ENCODE results near the gene IL11RA.

The IL11RA gene

GRCh38 chr9:34646211-34647083 is 5.5 kb upstream of the IL11RA start, which contains the start of gene GALT:
Gene GALT (plus strand): TSS chr9:34646675. CDS start chr9:34646705, 30 bp downstream.
- no peaks in the 10 kb centered on the region for H4K20me1 ChIP-seq (ENCODE audit: low read depth, low read length)
- H3F3A ChIP-seq (ENCODE audit: insufficient read depth), result no peaks in the 10 kb centered on the region
- peak within 1 kb of the TSS; percentile 58 for H3K4me2 ChIP-seq (ENCODE audit: low read depth, low read length, poor library complexity, severe bottlenecking)
- H3K36me3 ChIP-seq (ENCODE audit: low read length), result no peaks in the 10 kb centered on the region
- no peaks in the 10 kb centered on the region for H3K9me2 ChIP-seq (replicated peaks; ENCODE audit: insufficient read depth, low read length)
- peak within 1 kb of the TSS; percentile 69 for H3K4me3 ChIP-seq (ENCODE audit: insufficient read depth, low read length, poor library complexity, severe bottlenecking)
- peak within 1 kb of the TSS; percentile 83 for H2AFZ ChIP-seq (ENCODE audit: low read depth, low read length, severe bottlenecking)
- no peaks in the 10 kb centered on the region for H3K27me3 ChIP-seq (ENCODE audit: low read length)
- no peaks in the 10 kb centered on the region for H3K9me3 ChIP-seq (ENCODE audit: insufficient read depth, low read length)
- H3K9ac ChIP-seq (ENCODE audit: low read length), result peak within 1 kb of the TSS; percentile 72
- peak within 1 kb of the TSS; percentile 23; the same call in 1 of the 2 replicates for H3K27ac ChIP-seq (ENCODE audit: low read depth, low read length)
- TF ChIP-seq EZH2phosphoT487 (conservative IDR thresholded peaks at IDR 0.05; ENCODE audit: low read length) (no peak), CTCF (IDR thresholded peaks at IDR 0.05; ENCODE audit: insufficient read depth, low read length, poor library complexity, severe bottlenecking) (peak; percentile 70)
- H3K79me2 ChIP-seq (ENCODE audit: insufficient read depth, low read length), result no peaks in the 10 kb centered on the region

GRCh38 chr9:34647084-34647403 is 4.9 kb upstream of the IL11RA start:
- no peaks in the 10 kb centered on the region for H4K20me1 ChIP-seq (ENCODE audit: low read depth, low read length)
- no peaks in the 10 kb centered on the region for H3K9me2 ChIP-seq (replicated peaks; ENCODE audit: insufficient read depth, low read length)
- no peaks in the 10 kb centered on the region for H3K9me3 ChIP-seq (ENCODE audit: insufficient read depth, low read length)
- no peaks in the 10 kb centered on the region for H3K79me2 ChIP-seq (ENCODE audit: insufficient read depth, low read length)
- no peak overlapping the region for H3K27ac ChIP-seq (ENCODE audit: low read depth, low read length)
- H3K27me3 ChIP-seq (ENCODE audit: low read length), result no peaks in the 10 kb centered on the region
- H2AFZ ChIP-seq (ENCODE audit: low read depth, low read length, severe bottlenecking), result peak overlapping the region; percentile 83
- H3K4me2 ChIP-seq (ENCODE audit: low read depth, low read length, poor library complexity, severe bottlenecking), result peak overlapping the region; percentile 58
- H3K9ac ChIP-seq (ENCODE audit: low read length), result peak overlapping the region; percentile 72
- peak overlapping the region; percentile 69 for H3K4me3 ChIP-seq (ENCODE audit: insufficient read depth, low read length, poor library complexity, severe bottlenecking)
- TF ChIP-seq CTCF (IDR thresholded peaks at IDR 0.05; ENCODE audit: insufficient read depth, low read length, poor library complexity, severe bottlenecking) (no peak), EZH2phosphoT487 (conservative IDR thresholded peaks at IDR 0.05; ENCODE audit: low read length) (no peak)
- no peaks in the 10 kb centered on the region for H3K36me3 ChIP-seq (ENCODE audit: low read length)
- no peaks in the 10 kb centered on the region for H3F3A ChIP-seq (ENCODE audit: insufficient read depth)

- Histone ChIP-seq H3K4me2 (ENCODE audit: low read depth, low read length, poor library complexity, severe bottlenecking) (peak overlapping the region; percentile 58), H3K9me3 (ENCODE audit: insufficient read depth, low read length) (no peaks in the 10 kb centered on the region), H3F3A (ENCODE audit: insufficient read depth) (no peaks in the 10 kb centered on the region), H3K27me3 (ENCODE audit: low read length) (no peaks in the 10 kb centered on the region), H3K27ac (ENCODE audit: low read depth, low read length) (no peak overlapping the region), H3K4me3 (ENCODE audit: insufficient read depth, low read length, poor library complexity, severe bottlenecking) (peak overlapping the region; percentile 69), H2AFZ (ENCODE audit: low read depth, low read length, severe bottlenecking) (no peak overlapping the region), H3K79me2 (ENCODE audit: insufficient read depth, low read length) (no peaks in the 10 kb centered on the region), H3K36me3 (ENCODE audit: low read length) (no peaks in the 10 kb centered on the region), H3K9ac (ENCODE audit: low read length) (peak overlapping the region; percentile 72; the same call in 1 of the 2 replicates), H4K20me1 (ENCODE audit: low read depth, low read length) (no peaks in the 10 kb centered on the region), H3K9me2 (replicated peaks; ENCODE audit: insufficient read depth, low read length) (no peaks in the 10 kb centered on the region)
- TF ChIP-seq CTCF (IDR thresholded peaks at IDR 0.05; ENCODE audit: insufficient read depth, low read length, poor library complexity, severe bottlenecking), result no peak
- TF ChIP-seq EZH2phosphoT487 (conservative IDR thresholded peaks at IDR 0.05; ENCODE audit: low read length), result no peak
Observed at GRCh38 chr9:34647651-34648050, 4.3 kb upstream of the IL11RA start.
